Measurements from ENCODE around the gene CIBAR2. TPM values are rescaled to one million over a fixed set of nuclear protein-coding genes. Genes with fewer than 3 reads are reported as not detected.

CIBAR2 gene
- total RNA-seq, 2 experiments from 2014 or later = 0.50 TPM; not detected in 1

DNA sequence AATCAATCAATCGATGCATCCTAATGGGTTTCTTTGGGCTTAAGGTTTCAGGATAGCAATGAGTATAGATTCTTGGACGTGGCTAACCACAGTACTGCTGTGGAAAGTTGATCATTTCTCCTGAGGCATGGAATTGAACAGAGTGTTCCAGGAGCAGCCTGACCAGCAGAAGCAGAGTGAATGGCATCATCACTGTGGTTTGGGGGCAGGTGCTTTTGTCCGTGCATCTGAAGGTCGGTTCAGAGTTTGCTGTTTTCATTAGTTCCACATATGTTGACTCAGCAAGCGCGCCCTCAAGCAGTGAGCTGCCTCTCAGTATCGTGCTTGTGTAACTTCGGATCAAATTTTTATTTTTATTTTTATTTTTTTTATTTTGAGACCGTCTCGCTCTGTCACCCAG lies 59.7 kb downstream of the CIBAR2 start:
- Histone ChIP-seq H3K4me3 (ENCODE audit: low read depth, low read length, poor library complexity, severe bottlenecking) (no peak overlapping the region), H3K9me3 (ENCODE audit: low read length) (no peaks in the 10 kb centered on the region), H2AFZ (ENCODE audit: low read length) (no peak overlapping the region), H3K36me3 (ENCODE audit: insufficient read depth, low read length) (no peaks in the 10 kb centered on the region), H4K20me1 (ENCODE audit: insufficient read depth, low read length) (no peaks in the 10 kb centered on the region), H3K4me2 (ENCODE audit: low read length) (no peak overlapping the region), H3K27ac (ENCODE audit: low read depth, low read length, poor library complexity, severe bottlenecking) (no peak overlapping the region), H3K79me2 (ENCODE audit: insufficient read depth, low read depth, low read length) (no peaks in the 10 kb centered on the region), H3K9me2 (ENCODE audit: insufficient read depth, low read length) (no peaks in the 10 kb centered on the region), H3K4me1 (ENCODE audit: insufficient read depth, low read length, poor library complexity, severe bottlenecking) (peaks cover 26% of the 10 kb centered on the region)
- TF ChIP-seq, protein P1, sequence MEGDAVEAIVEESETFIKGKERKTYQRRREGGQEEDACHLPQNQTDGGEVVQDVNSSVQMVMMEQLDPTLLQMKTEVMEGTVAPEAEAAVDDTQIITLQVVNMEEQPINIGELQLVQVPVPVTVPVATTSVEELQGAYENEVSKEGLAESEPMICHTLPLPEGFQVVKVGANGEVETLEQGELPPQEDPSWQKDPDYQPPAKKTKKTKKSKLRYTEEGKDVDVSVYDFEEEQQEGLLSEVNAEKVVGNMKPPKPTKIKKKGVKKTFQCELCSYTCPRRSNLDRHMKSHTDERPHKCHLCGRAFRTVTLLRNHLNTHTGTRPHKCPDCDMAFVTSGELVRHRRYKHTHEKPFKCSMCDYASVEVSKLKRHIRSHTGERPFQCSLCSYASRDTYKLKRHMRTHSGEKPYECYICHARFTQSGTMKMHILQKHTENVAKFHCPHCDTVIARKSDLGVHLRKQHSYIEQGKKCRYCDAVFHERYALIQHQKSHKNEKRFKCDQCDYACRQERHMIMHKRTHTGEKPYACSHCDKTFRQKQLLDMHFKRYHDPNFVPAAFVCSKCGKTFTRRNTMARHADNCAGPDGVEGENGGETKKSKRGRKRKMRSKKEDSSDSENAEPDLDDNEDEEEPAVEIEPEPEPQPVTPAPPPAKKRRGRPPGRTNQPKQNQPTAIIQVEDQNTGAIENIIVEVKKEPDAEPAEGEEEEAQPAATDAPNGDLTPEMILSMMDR (conservative IDR thresholded peaks at IDR 0.05; ENCODE audit: low read length) = no peak
- DNase-seq (ENCODE audit: low spot score) = no peak
- intact Hi-C loops (cut with micrococcal nuclease; ENCODE audit: unreplicated experiment) = no loop called here
- no TSS peak for BruUV-seq (replicated peaks)
- ChIA-PET POLR2A (no interaction called here), CTCF (ENCODE audit: unreplicated experiment) (no interaction called here)

DNA sequence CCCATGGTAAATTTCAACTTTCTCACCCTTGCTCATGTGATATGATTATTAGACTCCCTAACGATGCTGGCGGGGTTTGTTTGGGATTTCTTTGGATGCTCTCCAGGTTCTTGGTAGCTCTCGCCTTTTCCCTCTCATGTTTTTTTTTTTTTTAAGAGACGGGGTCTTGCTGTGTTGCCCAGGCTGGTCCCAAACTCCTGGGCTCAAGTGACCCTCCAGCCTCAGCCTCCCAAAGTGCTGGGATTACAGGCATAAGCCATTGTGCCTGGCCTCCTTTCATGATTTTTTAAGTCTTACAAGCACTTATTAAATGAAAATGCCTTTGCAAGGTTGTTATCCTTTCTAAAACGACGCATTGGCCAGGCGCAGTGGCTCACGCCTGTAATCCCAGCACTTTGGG lies 60.6 kb downstream of the CIBAR2 start:
- no peaks in the 10 kb centered on the region for H3K79me2 ChIP-seq (ENCODE audit: insufficient read depth, low read depth, low read length)
- H3K36me3 ChIP-seq (ENCODE audit: insufficient read depth, low read length) = no peaks in the 10 kb centered on the region
- peaks cover 17% of the 10 kb centered on the region for H3K4me1 ChIP-seq (ENCODE audit: insufficient read depth, low read length, poor library complexity, severe bottlenecking)
- no peak for TF ChIP-seq EZH2phosphoT487 (IDR thresholded peaks at IDR 0.05; ENCODE audit: borderline replicate concordance, low read depth, low read length)
- TF ChIP-seq, protein P1 (conservative IDR thresholded peaks at IDR 0.05; ENCODE audit: low read length) = no peak
- CTCF ChIA-PET (ENCODE audit: unreplicated experiment) = no interaction called here
- intact Hi-C loops (cut with micrococcal nuclease; ENCODE audit: unreplicated experiment) = no loop called here
- H3K4me3 ChIP-seq (ENCODE audit: low read depth, low read length, poor library complexity, severe bottlenecking) = no peak overlapping the region
- no peak for DNase-seq (ENCODE audit: low spot score)
- no peaks in the 10 kb centered on the region for H3K9me3 ChIP-seq (ENCODE audit: low read length)
- H3K9me2 ChIP-seq (ENCODE audit: insufficient read depth, low read length) = no peaks in the 10 kb centered on the region
- no peaks in the 10 kb centered on the region for H4K20me1 ChIP-seq (ENCODE audit: insufficient read depth, low read length)
- no TSS peak for BruUV-seq (replicated peaks)
- H2AFZ ChIP-seq (ENCODE audit: low read length) = no peak overlapping the region
- POLR2A ChIA-PET = no interaction called here
- no peak overlapping the region for H3K4me2 ChIP-seq (ENCODE audit: low read length)
- no peak overlapping the region for H3K27ac ChIP-seq (ENCODE audit: low read depth, low read length, poor library complexity, severe bottlenecking)

DNA sequence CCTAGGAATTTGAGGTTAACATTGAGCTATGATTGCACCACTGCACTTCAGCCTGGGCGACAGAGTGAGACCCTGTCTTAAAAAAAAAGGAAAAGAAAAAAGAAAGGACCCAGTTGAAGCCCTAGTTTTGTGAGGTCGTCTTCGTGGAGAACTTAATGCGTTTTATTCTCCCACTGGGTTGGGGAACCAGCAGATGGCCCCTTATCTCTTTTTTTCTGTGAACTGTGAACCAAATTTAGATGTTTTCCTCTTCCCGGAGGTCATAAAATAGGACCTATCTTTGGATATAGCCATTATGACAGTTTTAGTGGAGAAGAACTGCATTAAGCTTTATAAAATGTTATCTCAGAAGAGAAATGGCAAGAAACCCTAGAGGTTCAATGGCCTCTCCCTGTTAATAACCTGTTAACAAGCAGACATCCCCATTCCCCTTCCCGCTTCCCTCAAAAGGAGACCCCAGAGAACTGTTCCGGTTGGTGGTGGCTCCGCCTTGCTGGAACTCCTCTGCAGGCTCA lies 61.1 kb downstream of the CIBAR2 start:
- no peak overlapping the region for H3K4me3 ChIP-seq (ENCODE audit: low read depth, low read length, poor library complexity, severe bottlenecking)
- DNase-seq (ENCODE audit: low spot score) = no peak
- peaks cover 12% of the 10 kb centered on the region for H3K4me1 ChIP-seq (ENCODE audit: insufficient read depth, low read length, poor library complexity, severe bottlenecking)
- H3K79me2 ChIP-seq (ENCODE audit: insufficient read depth, low read depth, low read length) = no peaks in the 10 kb centered on the region
- no peaks in the 10 kb centered on the region for H3K9me2 ChIP-seq (ENCODE audit: insufficient read depth, low read length)
- H3K9me3 ChIP-seq (ENCODE audit: low read length) = no peaks in the 10 kb centered on the region
- no peaks in the 10 kb centered on the region for H4K20me1 ChIP-seq (ENCODE audit: insufficient read depth, low read length)
- ChIA-PET CTCF (ENCODE audit: unreplicated experiment) (no interaction called here), POLR2A (no interaction called here)
- intact Hi-C loops (cut with micrococcal nuclease; ENCODE audit: unreplicated experiment) = no loop called here
- H3K36me3 ChIP-seq (ENCODE audit: insufficient read depth, low read length) = no peaks in the 10 kb centered on the region
- H2AFZ ChIP-seq (ENCODE audit: low read length) = no peak overlapping the region
- TF ChIP-seq, protein P1 (conservative IDR thresholded peaks at IDR 0.05; ENCODE audit: low read length) = no peak
- no peak for TF ChIP-seq EZH2phosphoT487 (IDR thresholded peaks at IDR 0.05; ENCODE audit: borderline replicate concordance, low read depth, low read length)
- no peak overlapping the region for H3K27ac ChIP-seq (ENCODE audit: low read depth, low read length, poor library complexity, severe bottlenecking)
- H3K4me2 ChIP-seq (ENCODE audit: low read length) = no peak overlapping the region
- BruUV-seq (replicated peaks) = no TSS peak

Measured in OCI-LY7 (cell line).